GM12878 (cell line): ENCODE measurements around the gene NAV2. TPM values are rescaled to one million over a fixed set of nuclear protein-coding genes. Genes with fewer than 3 reads are reported as not detected.

Experiments used
- ATAC-seq: fragments of 200-7000 bp; cut with Tn5 transposase; 3 replicates; pipeline ENCODE4 v1.9.1; 2020; ENCODE audit warnings: mild to moderate bottlenecking, moderate library complexity
- BruUV-seq: library from RNA; stranded (reverse); fragments of 400-500 nt; replicated peaks from 2 replicates; lab custom pipeline; 2021; lab: Mats Ljungman, UMichigan
- CTCF ChIA-PET: fragments of 300-600 bp; sonication (Branson Sonifier 250); formaldehyde crosslinking; extraction: SDS; loops from one replicate; lab custom pipeline; 2021; ENCODE audit warnings: inconsistent platforms; lab: Yijun Ruan, JAX
- POLR2A ChIA-PET: fragments of 350-600 bp; formaldehyde crosslinking; extraction: SDS; loops from one replicate; lab custom pipeline; 2021; ENCODE audit warnings: inconsistent platforms; lab: Charles Lee
- RAD21 ChIA-PET: fragments of 300-600 bp; sonication (Branson Sonifier 250); formaldehyde crosslinking; loops from one replicate; lab custom pipeline; 2023; ENCODE audit warnings: antibody characterized with exemption; ENCODE audit not compliant: unreplicated experiment; lab: Charles Lee
- SMC1A ChIA-PET: fragments of 300-600 bp; sonication (Branson Sonifier 250); formaldehyde crosslinking; loops from one replicate; lab custom pipeline; 2023; ENCODE audit not compliant: unreplicated experiment, uncharacterized antibody; lab: Charles Lee
- DNase-seq: peaks from one replicate; pipeline ENCODE4 v3.0.0-alpha.2; 2011; ENCODE audit warnings: low read depth, low spot score
- FAIRE-seq: peaks from 3 replicates; lab custom pipeline; 2011; peaks lifted over from hg19 to GRCh38; lab: Jason Lieb, UNC
- H2AFZ ChIP-seq: 2 replicates; pipeline ENCODE4 v1.6.0; 2011; ENCODE audit warnings: low read depth, low read length, control low read depth; ENCODE audit not compliant: control insufficient read depth
- H3K27ac ChIP-seq: 2 replicates; pipeline ENCODE4 v1.5.1; 2011; ENCODE audit warnings: control low read depth; ENCODE audit not compliant: control insufficient read depth, insufficient read depth
- H3K27me3 ChIP-seq, 2 experiments: replicated peaks in 1 of 2; 2 replicates each; pipeline versions ENCODE4 v1.6.0 to v1.6.1; 2011; ENCODE audit warnings: low read length in 1 of 2; ENCODE audit not compliant: control insufficient read depth in 2 of 2, insufficient read depth in 2 of 2
- H3K36me3 ChIP-seq, 2 experiments: 2 replicates each; pipeline ENCODE4 v1.5.1; 2011; ENCODE audit warnings: low read length in 1 of 2; ENCODE audit not compliant: control insufficient read depth in 2 of 2, insufficient read depth in 2 of 2
- H3K4me1 ChIP-seq: 2 replicates; pipeline ENCODE4 v1.6.1; 2011; ENCODE audit warnings: mild to moderate bottlenecking, low read length, moderate library complexity, mixed read lengths; ENCODE audit not compliant: control insufficient read depth, insufficient read depth
- H3K4me2 ChIP-seq: 2 replicates; pipeline ENCODE4 v1.6.0; 2011; ENCODE audit warnings: control low read depth; ENCODE audit not compliant: control insufficient read depth, insufficient read depth
- H3K4me3 ChIP-seq: fragments of 200-600 bp; sonication (generic); 2 replicates; pipeline ENCODE4 v1.5.1; 2016
- H3K79me2 ChIP-seq: 2 replicates; pipeline ENCODE4 v1.6.0; 2011; ENCODE audit warnings: low read length; ENCODE audit not compliant: control insufficient read depth, insufficient read depth
- H3K9ac ChIP-seq: 2 replicates; pipeline ENCODE4 v1.8.0; 2011; ENCODE audit warnings: low read length, control low read depth, mixed read lengths; ENCODE audit not compliant: control insufficient read depth, insufficient read depth
- H3K9me3 ChIP-seq: replicated peaks from 3 replicates; pipeline ENCODE4 v1.5.1; 2011; ENCODE audit warnings: mild to moderate bottlenecking, low read length; ENCODE audit not compliant: control insufficient read depth, insufficient read depth
- H4K20me1 ChIP-seq: 2 replicates; pipeline ENCODE4 v1.6.0; 2011; ENCODE audit not compliant: control insufficient read depth, insufficient read depth
- CBFB ChIP-seq: IDR thresholded peaks from 2 replicates; pipeline ENCODE4 v1.6.1; 2016; ENCODE audit warnings: antibody characterized with exemption, low read depth
- EZH2 ChIP-seq: IDR thresholded peaks from 2 replicates; pipeline ENCODE4 v1.6.1; 2012; ENCODE audit warnings: low read depth, mild to moderate bottlenecking, control low read depth, inconsistent platforms, low read length, borderline replicate concordance; ENCODE audit not compliant: control insufficient read depth
- HSF1 ChIP-seq: fragments of 150-350 bp; IDR thresholded peaks from 2 replicates; pipeline ENCODE4 v1.6.1; 2014; ENCODE audit warnings: mild to moderate bottlenecking, low read depth, low read length
- IKZF1 ChIP-seq: fragments of 450-650 bp; conservative IDR thresholded peaks from 2 replicates; pipeline ENCODE4 v1.6.1; 2017; ENCODE audit warnings: antibody characterized with exemption, mild to moderate bottlenecking
- IRF3 ChIP-seq: fragments of 450-650 bp; IDR thresholded peaks from 2 replicates; pipeline ENCODE4 v1.6.1; 2014; ENCODE audit warnings: mild to moderate bottlenecking
- KLF5 ChIP-seq: fragments of 450-650 bp; IDR thresholded peaks from 2 replicates; pipeline ENCODE4 v1.6.1; 2014; ENCODE audit warnings: mild to moderate bottlenecking; ENCODE audit not compliant: partially characterized antibody
- MLLT1 ChIP-seq: fragments of 450-650 bp; IDR thresholded peaks from 2 replicates; pipeline ENCODE4 v1.6.1; 2016; ENCODE audit warnings: mild to moderate bottlenecking
- NR2F1 ChIP-seq: fragments of 450-650 bp; conservative IDR thresholded peaks from 2 replicates; pipeline ENCODE4 v1.6.1; 2017; ENCODE audit warnings: mild to moderate bottlenecking
- PAX5 ChIP-seq: IDR thresholded peaks from 2 replicates; pipeline ENCODE4 v1.6.1; 2011; ENCODE audit warnings: low read depth, low read length, borderline replicate concordance
- RB1 ChIP-seq: fragments of 450-650 bp; formaldehyde crosslinking; IDR thresholded peaks from 2 replicates; pipeline ENCODE4 v1.6.1; 2017; ENCODE audit warnings: mild to moderate bottlenecking, borderline replicate concordance
- SREBF1 ChIP-seq: IDR thresholded peaks from 2 replicates; pipeline ENCODE4 v1.6.1; 2012; ENCODE audit warnings: mild to moderate bottlenecking, low read length
- SREBF2 ChIP-seq: IDR thresholded peaks from 2 replicates; pipeline ENCODE4 v1.6.1; 2012; ENCODE audit warnings: mild to moderate bottlenecking, low read length
- TCF7 ChIP-seq: IDR thresholded peaks from 2 replicates; pipeline ENCODE4 v1.6.1; 2014; ENCODE audit warnings: antibody characterized with exemption, borderline replicate concordance
- YY1 ChIP-seq: IDR thresholded peaks from 2 replicates; pipeline ENCODE4 v1.6.1; 2011; ENCODE audit warnings: low read depth, mild to moderate bottlenecking, low read length
- ZBTB4 ChIP-seq: fragments of 450-650 bp; formaldehyde crosslinking; IDR thresholded peaks from 2 replicates; pipeline ENCODE4 v1.4.0; 2022; ENCODE audit warnings: mild to moderate bottlenecking, moderate library complexity
- ZNF207 ChIP-seq: fragments of 450-650 bp; IDR thresholded peaks from 2 replicates; pipeline ENCODE4 v1.6.1; 2014; ENCODE audit warnings: antibody characterized with exemption, mild to moderate bottlenecking, borderline replicate concordance
- WGBS: methylation state at CpG from one replicate; pipeline ENCODE4 v1.1.6; 2016; ENCODE audit warnings: low lambda C conversion rate; ENCODE audit not compliant: insufficient replicate concordance, insufficient coverage; ENCODE audit errors: missing lambda C conversion rate; 5-methylcytosine and 5-hydroxymethylcytosine counted together
- in situ Hi-C: fragments of 300-500 bp; cut with MboI; formaldehyde crosslinking; loops from 9 replicates; pipeline ENCODE4 v1.14.3; 2018; ENCODE audit warnings: mixed read lengths
- intact Hi-C: fragments of 100-400 bp; cut with micrococcal nuclease; formaldehyde crosslinking; loops from one replicate; pipeline ENCODE4 v1.14.2; 2022; ENCODE audit not compliant: unreplicated experiment
- polyA plus RNA-seq, 11 experiments: library from polyadenylated mRNA; depleted of rRNA in 4 of 11; unstranded in 6 of 11; stranded (reverse) in 5 of 11; fragments of >200 nt; fragmentation: Nextera tagmentation in 4 of 11; fragmentation: Illumina TruSeq in 1 of 11; extraction: Ambion mirVana in 4 of 11; extraction: Trizol in 1 of 11; gene quantifications; 1 replicate in 1 of 11; 2 replicates in 10 of 11; pipeline versions ENCODE4 v1.2.1 to v1.2.3, GENCODE V29; 2011 to 2016; ENCODE audit warnings: inconsistent platforms in 2 of 11, missing spikeins in 2 of 11, low read depth in 1 of 11
- total RNA-seq, 4 experiments: library from RNA; depleted of rRNA in 3 of 4; stranded (reverse); fragments of >200 nt in 3 of 4; fragmentation: Illumina TruSeq in 1 of 4; extraction: Trizol in 1 of 4; gene quantifications; 2 replicates each; pipeline versions ENCODE4 v1.2.1 to v1.2.3, GENCODE V29; 2013 to 2021

Gene NAV2
- total and polyA plus RNA-seq, 10 of the 15 experiments (the other 5 are each of a cell fraction or from before 2014, with no cell fraction given): 0.35 to 6.1 (median 1.1) TPM

- TF ChIP-seq EZH2: no peak
- no peak for TF ChIP-seq PAX5
- no peak for TF ChIP-seq IRF3
- no peak for TF ChIP-seq NR2F1
- no peak for TF ChIP-seq MLLT1
- TF ChIP-seq IKZF1: no peak
- no peak for TF ChIP-seq TCF7
These were observed 399.9 kb downstream of the NAV2 start (continued) for GRCh38 chr11:20112291-20113148.

DNA sequence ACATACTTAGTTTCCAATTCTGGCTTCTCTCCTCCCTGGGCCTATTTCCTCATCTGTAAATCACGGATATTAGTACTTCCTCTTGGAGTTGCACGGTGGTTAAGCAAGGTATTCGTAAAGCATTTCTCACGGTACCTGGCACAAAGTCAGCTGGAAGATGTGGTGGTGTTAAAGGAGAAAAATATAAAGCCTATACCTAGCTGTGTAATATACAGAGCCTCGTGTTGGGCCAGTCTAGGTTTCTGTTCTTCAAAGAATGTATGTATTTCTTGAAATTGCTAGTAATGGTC, 400.5 kb downstream of the NAV2 start:
- Histone ChIP-seq H3K27ac (no peak overlapping the region), H3K79me2 (no peaks in the 10 kb centered on the region), H3K4me3 (no peak overlapping the region), H3K27me3 (no peaks in the 10 kb centered on the region), H4K20me1 (no peaks in the 10 kb centered on the region), H3K9ac (no peak overlapping the region), H3K4me1 (no peaks in the 10 kb centered on the region; the same call in 1 of the 2 replicates), H3K4me2 (no peak overlapping the region), H2AFZ (no peak overlapping the region), H3K9me3 (no peaks in the 10 kb centered on the region), H3K36me3 (no peaks in the 10 kb centered on the region)
- intact Hi-C loops: loop anchor here (1.0 kb wide), 1 partner anchor 38 kb away; no protein-coding TSS in a partner anchor
- ATAC-seq (no peak), DNase-seq (no peak), FAIRE-seq (no peak)
- in situ Hi-C loops: loop anchor here (5.0 kb wide), 1 partner anchor 166 kb away; no protein-coding TSS in a partner anchor
- 21% methylated on average over 5 of the region's 5 CpGs for WGBS
- ChIA-PET CTCF (interaction anchor here (0.6 to 9.0 kb wide), 15 partner anchors 15 to 209 kb away, joined by 3 to 111 read pairs (median 4); no protein-coding TSS in a partner anchor), RAD21 (interaction anchor here (0.9 to 3.3 kb wide), 4 partner anchors 15 to 207 kb away, joined by 3 to 20 read pairs (median 4); no protein-coding TSS in a partner anchor), SMC1A (interaction anchor here (1.0 to 2.2 kb wide), 4 partner anchors 14 to 163 kb away, joined by 3 to 8 read pairs (median 4); no protein-coding TSS in a partner anchor), POLR2A (no interaction called here)
- no TSS peak for BruUV-seq
- TF ChIP-seq YY1 (no peak), RB1 (no peak), ZNF207 (no peak), CBFB (no peak), ZBTB4 (CRISPR knock-in tag) (no peak), SREBF2 (no peak), HSF1 (no peak), KLF5 (no peak), SREBF1 (no peak)
